ENCODE measurements around the gene IMPDH1.

GRCh38 chr7:128402356-128402755 lies 7.4 kb downstream of the IMPDH1 start:
- TF ChIP-seq SPI1 (IDR thresholded peaks at IDR 0.05; ENCODE audit: borderline replicate concordance, low read depth, low read length): no peak
- TF ChIP-seq ZNF639 (CRISPR knock-in tag; conservative IDR thresholded peaks at IDR 0.05 in 1 of 2, IDR thresholded peaks at IDR 0.05 in 1 of 2): no peak
- no peak for TF ChIP-seq ZNF445 (CRISPR knock-in tag; IDR thresholded peaks at IDR 0.05; ENCODE audit: low read depth)
- no peak for TF ChIP-seq RAD21 (CRISPR knock-in tag; conservative IDR thresholded peaks at IDR 0.05 in 1 of 2, IDR thresholded peaks at IDR 0.05 in 1 of 2)
- TF ChIP-seq CHD4 (IDR thresholded peaks at IDR 0.05; ENCODE audit: insufficient read depth, insufficient replicate concordance, low read depth, low read length, poor library complexity, severe bottlenecking): no peak
- TF ChIP-seq POLR2G (IDR thresholded peaks at IDR 0.05; ENCODE audit: low read depth, low read length): no peak
- TF ChIP-seq, protein P1, sequence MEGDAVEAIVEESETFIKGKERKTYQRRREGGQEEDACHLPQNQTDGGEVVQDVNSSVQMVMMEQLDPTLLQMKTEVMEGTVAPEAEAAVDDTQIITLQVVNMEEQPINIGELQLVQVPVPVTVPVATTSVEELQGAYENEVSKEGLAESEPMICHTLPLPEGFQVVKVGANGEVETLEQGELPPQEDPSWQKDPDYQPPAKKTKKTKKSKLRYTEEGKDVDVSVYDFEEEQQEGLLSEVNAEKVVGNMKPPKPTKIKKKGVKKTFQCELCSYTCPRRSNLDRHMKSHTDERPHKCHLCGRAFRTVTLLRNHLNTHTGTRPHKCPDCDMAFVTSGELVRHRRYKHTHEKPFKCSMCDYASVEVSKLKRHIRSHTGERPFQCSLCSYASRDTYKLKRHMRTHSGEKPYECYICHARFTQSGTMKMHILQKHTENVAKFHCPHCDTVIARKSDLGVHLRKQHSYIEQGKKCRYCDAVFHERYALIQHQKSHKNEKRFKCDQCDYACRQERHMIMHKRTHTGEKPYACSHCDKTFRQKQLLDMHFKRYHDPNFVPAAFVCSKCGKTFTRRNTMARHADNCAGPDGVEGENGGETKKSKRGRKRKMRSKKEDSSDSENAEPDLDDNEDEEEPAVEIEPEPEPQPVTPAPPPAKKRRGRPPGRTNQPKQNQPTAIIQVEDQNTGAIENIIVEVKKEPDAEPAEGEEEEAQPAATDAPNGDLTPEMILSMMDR (IDR thresholded peaks at IDR 0.05 in 2 of 3, conservative IDR thresholded peaks at IDR 0.05 in 1 of 3; ENCODE audit: insufficient read depth in 2 of 3, low read depth in 1 of 3, low read length in 3 of 3): no peak
